GM21423 (cell line): ENCODE measurements around the gene MYO16.

Experiments used
- ATAC-seq: cut with Tn5 transposase; IDR thresholded peaks from one replicate; pipeline ENCODE4 v1.9.1; 2021; ENCODE audit warnings: mild to moderate bottlenecking, moderate library complexity; ENCODE audit not compliant: unreplicated experiment

Gene MYO16

GRCh38 chr13:108629181-108629752 is at the start of gene MYO16:
MYO16 (plus strand) TSS chr13:108629611; CDS start chr13:108629845, 234 bp downstream.
- ATAC-seq, result no peak

- ATAC-seq, result no peak
Observed at GRCh38 chr13:108586826-108587225, 42.6 kb upstream of the MYO16 start.

- ATAC-seq, result no peak
Observed at GRCh38 chr13:108588516-108588915, 40.9 kb upstream of the MYO16 start.

- ATAC-seq, result no peak
Observed at GRCh38 chr13:108594153-108594552, 35.3 kb upstream of the MYO16 start.

- no peak for ATAC-seq
Observed at GRCh38 chr13:108595436-108596274, 33.8 kb upstream of the MYO16 start.

- no peak for ATAC-seq
Observed at GRCh38 chr13:108597943-108598342, 31.5 kb upstream of the MYO16 start.

GRCh38 chr13:108606424-108606823 is 23.0 kb upstream of the MYO16 start:
- ATAC-seq, result no peak

GRCh38 chr13:108609353-108609752 is 20.1 kb upstream of the MYO16 start:
- no peak for ATAC-seq

GRCh38 chr13:108610507-108610906 is 18.9 kb upstream of the MYO16 start:
- no peak for ATAC-seq

GRCh38 chr13:108615241-108615640 is 14.2 kb upstream of the MYO16 start:
- ATAC-seq, result no peak

- no peak for ATAC-seq
Observed at GRCh38 chr13:108618233-108618632, 11.2 kb upstream of the MYO16 start.

GRCh38 chr13:108621462-108621861 is 7.9 kb upstream of the MYO16 start:
- ATAC-seq, result no peak

- ATAC-seq, result no peak
Observed at GRCh38 chr13:108624108-108624507, 5.3 kb upstream of the MYO16 start.

GRCh38 chr13:108624979-108625378 is 4.4 kb upstream of the MYO16 start:
- ATAC-seq, result no peak

- ATAC-seq, result no peak
Observed at GRCh38 chr13:108629988-108630387, 577 bp downstream of the MYO16 start.

- no peak for ATAC-seq
Observed at GRCh38 chr13:108632649-108633167, 3.3 kb downstream of the MYO16 start.

- no peak for ATAC-seq
Observed at GRCh38 chr13:108638901-108639300, 9.5 kb downstream of the MYO16 start.

GRCh38 chr13:108643646-108644353 is 14.4 kb downstream of the MYO16 start:
- no peak for ATAC-seq

GRCh38 chr13:108645376-108645775 is 16.0 kb downstream of the MYO16 start:
- no peak for ATAC-seq

- no peak for ATAC-seq
Observed at GRCh38 chr13:108650271-108650670, 20.9 kb downstream of the MYO16 start.

GRCh38 chr13:108656742-108657141 is 27.3 kb downstream of the MYO16 start:
- no peak for ATAC-seq

GRCh38 chr13:108657519-108657918 is 28.1 kb downstream of the MYO16 start:
- no peak for ATAC-seq
